SK-N-SH (cell line): Measurements from ENCODE around the gene DDAH2.

Experiments
- EP300 ChIP-seq, 2 experiments: IDR thresholded peaks; 2 replicates each; pipeline versions ENCODE4 v1.4.0 to v1.6.1; 2012; ENCODE audit warnings: borderline replicate concordance in 1 of 2, low read depth in 1 of 2, low read length in 1 of 2
- EZH2phosphoT487 ChIP-seq: fragments of 200-600 bp; sonication (generic); IDR thresholded peaks from 2 replicates; pipeline ENCODE4 v1.6.1; 2017; ENCODE audit warnings: low read depth, mixed run types, mild to moderate bottlenecking, antibody characterized with exemption, moderate library complexity, borderline replicate concordance
- FOXM1 ChIP-seq: IDR thresholded peaks from 2 replicates; pipeline ENCODE4 v1.4.0; 2012; ENCODE audit warnings: low read depth, mild to moderate bottlenecking
- GABPA ChIP-seq: IDR thresholded peaks from 2 replicates; pipeline ENCODE4 v1.4.0; 2012; ENCODE audit warnings: low read depth, mild to moderate bottlenecking
- GATA2 ChIP-seq: sonication (generic); formaldehyde crosslinking; IDR thresholded peaks from 2 replicates; pipeline ENCODE4 v1.5.0; 2020; ENCODE audit warnings: mild to moderate bottlenecking, missing genetic modification reagents
- NFIC ChIP-seq: IDR thresholded peaks from 2 replicates; pipeline ENCODE4 v1.4.0; 2012; ENCODE audit warnings: borderline replicate concordance
- POLR2AphosphoS5 ChIP-seq: IDR thresholded peaks from 2 replicates; pipeline ENCODE4 v1.6.1; 2012; ENCODE audit warnings: low read depth, low read length
- RAD21 ChIP-seq: IDR thresholded peaks from 2 replicates; pipeline ENCODE4 v1.6.1; 2012; ENCODE audit warnings: mild to moderate bottlenecking, low read length
- TF ChIP-seq, protein P1 (sequence below): fragments of 200-600 bp; sonication (generic); IDR thresholded peaks from 2 replicates; pipeline ENCODE4 v1.6.1; 2017; ENCODE audit warnings: antibody characterized with exemption, mild to moderate bottlenecking, moderate library complexity
- TF ChIP-seq, protein P2 (sequence below): IDR thresholded peaks from 2 replicates; pipeline ENCODE4 v1.6.1; 2012; ENCODE audit warnings: mild to moderate bottlenecking, low read depth, low read length, moderate library complexity
- TF ChIP-seq, protein P3 (sequence below): IDR thresholded peaks from 2 replicates; pipeline ENCODE4 v1.4.0; 2012; ENCODE audit warnings: low read depth, borderline replicate concordance

DNA sequence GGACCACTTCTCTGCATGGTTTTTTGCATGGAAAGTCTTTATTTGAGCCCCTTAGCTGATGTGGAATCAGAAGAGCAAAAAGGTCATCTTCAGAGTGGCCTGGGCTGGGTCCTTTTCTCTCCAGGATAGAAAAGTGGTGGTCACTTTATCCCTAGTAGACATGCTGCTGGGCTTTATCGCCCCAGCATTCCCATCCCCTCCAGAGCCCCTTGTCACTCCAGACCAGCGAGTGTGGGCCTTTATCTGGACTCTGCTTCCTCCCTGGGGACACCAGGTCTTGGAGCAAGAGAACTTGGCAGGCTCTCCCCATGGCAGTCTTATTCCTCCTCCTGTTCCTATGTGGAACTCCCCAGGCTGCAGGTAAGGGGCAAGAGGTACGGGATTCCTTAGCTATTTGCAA lies 22.5 kb downstream of the DDAH2 start, which contains the start of gene LY6G6F:
- no peak for TF ChIP-seq EP300 (IDR thresholded peaks at IDR 0.05; ENCODE audit: borderline replicate concordance in 1 of 2, low read depth in 1 of 2, low read length in 1 of 2)
- TF ChIP-seq, protein P1, sequence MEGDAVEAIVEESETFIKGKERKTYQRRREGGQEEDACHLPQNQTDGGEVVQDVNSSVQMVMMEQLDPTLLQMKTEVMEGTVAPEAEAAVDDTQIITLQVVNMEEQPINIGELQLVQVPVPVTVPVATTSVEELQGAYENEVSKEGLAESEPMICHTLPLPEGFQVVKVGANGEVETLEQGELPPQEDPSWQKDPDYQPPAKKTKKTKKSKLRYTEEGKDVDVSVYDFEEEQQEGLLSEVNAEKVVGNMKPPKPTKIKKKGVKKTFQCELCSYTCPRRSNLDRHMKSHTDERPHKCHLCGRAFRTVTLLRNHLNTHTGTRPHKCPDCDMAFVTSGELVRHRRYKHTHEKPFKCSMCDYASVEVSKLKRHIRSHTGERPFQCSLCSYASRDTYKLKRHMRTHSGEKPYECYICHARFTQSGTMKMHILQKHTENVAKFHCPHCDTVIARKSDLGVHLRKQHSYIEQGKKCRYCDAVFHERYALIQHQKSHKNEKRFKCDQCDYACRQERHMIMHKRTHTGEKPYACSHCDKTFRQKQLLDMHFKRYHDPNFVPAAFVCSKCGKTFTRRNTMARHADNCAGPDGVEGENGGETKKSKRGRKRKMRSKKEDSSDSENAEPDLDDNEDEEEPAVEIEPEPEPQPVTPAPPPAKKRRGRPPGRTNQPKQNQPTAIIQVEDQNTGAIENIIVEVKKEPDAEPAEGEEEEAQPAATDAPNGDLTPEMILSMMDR, result no peak
- TF ChIP-seq, protein P2, sequence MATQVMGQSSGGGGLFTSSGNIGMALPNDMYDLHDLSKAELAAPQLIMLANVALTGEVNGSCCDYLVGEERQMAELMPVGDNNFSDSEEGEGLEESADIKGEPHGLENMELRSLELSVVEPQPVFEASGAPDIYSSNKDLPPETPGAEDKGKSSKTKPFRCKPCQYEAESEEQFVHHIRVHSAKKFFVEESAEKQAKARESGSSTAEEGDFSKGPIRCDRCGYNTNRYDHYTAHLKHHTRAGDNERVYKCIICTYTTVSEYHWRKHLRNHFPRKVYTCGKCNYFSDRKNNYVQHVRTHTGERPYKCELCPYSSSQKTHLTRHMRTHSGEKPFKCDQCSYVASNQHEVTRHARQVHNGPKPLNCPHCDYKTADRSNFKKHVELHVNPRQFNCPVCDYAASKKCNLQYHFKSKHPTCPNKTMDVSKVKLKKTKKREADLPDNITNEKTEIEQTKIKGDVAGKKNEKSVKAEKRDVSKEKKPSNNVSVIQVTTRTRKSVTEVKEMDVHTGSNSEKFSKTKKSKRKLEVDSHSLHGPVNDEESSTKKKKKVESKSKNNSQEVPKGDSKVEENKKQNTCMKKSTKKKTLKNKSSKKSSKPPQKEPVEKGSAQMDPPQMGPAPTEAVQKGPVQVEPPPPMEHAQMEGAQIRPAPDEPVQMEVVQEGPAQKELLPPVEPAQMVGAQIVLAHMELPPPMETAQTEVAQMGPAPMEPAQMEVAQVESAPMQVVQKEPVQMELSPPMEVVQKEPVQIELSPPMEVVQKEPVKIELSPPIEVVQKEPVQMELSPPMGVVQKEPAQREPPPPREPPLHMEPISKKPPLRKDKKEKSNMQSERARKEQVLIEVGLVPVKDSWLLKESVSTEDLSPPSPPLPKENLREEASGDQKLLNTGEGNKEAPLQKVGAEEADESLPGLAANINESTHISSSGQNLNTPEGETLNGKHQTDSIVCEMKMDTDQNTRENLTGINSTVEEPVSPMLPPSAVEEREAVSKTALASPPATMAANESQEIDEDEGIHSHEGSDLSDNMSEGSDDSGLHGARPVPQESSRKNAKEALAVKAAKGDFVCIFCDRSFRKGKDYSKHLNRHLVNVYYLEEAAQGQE, result no peak
- TF ChIP-seq, protein P3, sequence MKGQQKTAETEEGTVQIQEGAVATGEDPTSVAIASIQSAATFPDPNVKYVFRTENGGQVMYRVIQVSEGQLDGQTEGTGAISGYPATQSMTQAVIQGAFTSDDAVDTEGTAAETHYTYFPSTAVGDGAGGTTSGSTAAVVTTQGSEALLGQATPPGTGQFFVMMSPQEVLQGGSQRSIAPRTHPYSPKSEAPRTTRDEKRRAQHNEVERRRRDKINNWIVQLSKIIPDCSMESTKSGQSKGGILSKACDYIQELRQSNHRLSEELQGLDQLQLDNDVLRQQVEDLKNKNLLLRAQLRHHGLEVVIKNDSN, result no peak
- no peak for TF ChIP-seq GATA2 (CRISPR knock-in tag)
- no peak for TF ChIP-seq NFIC
- no peak for TF ChIP-seq EZH2phosphoT487
- TF ChIP-seq RAD21, result no peak
- no peak for TF ChIP-seq POLR2AphosphoS5
- no peak for TF ChIP-seq FOXM1
- no peak for TF ChIP-seq GABPA
